Measurements from ENCODE around the gene PLCG2. TPM values are rescaled to one million over a fixed set of nuclear protein-coding genes. Genes with fewer than 3 reads are reported as not detected.

PLCG2 gene
- total and polyA plus RNA-seq, 2 of the 8 experiments (the other 6 are each of a cell fraction or from before 2014, with no cell fraction given), result 6.1 to 6.9 TPM

DNA sequence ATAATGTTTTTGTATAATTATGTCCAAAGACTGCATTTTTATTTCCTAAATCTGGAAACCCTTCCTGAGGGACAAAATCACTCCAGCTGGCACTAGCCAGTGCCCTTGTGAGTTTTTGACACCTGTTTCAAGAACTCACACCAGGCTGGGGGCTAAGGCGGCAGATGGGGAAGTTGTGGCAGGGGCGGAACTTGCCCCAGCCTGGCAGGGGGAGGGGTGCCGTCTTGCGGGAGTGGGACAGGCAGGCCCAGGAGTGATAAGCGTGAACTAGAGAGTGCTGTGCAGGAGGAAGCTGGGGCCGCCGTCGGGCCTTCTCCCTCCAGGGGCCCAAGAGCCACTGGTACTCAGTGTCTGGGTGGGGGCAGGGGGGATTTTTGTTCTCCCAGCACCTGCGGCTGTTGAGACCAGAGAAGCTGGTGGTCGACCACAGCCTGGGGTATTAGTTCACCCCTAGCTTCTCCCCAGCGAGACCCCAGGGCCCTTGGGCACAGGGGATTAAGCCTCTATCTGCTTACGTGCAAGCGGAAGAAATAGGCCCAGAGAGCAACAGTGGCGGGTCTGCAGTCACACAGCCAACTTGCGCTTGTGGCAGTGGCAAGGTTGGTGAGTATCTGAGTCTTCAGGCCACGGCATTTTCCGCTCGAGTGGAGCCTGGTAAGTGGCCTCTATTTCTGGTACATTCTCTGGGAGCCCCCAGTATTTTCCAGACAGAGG, 40.2 kb upstream of the PLCG2 start (continued):
- TF ChIP-seq RBBP5 (IDR thresholded peaks at IDR 0.05; ENCODE audit: borderline replicate concordance, low read depth, low read length), result no peak
- TF ChIP-seq, protein P1, sequence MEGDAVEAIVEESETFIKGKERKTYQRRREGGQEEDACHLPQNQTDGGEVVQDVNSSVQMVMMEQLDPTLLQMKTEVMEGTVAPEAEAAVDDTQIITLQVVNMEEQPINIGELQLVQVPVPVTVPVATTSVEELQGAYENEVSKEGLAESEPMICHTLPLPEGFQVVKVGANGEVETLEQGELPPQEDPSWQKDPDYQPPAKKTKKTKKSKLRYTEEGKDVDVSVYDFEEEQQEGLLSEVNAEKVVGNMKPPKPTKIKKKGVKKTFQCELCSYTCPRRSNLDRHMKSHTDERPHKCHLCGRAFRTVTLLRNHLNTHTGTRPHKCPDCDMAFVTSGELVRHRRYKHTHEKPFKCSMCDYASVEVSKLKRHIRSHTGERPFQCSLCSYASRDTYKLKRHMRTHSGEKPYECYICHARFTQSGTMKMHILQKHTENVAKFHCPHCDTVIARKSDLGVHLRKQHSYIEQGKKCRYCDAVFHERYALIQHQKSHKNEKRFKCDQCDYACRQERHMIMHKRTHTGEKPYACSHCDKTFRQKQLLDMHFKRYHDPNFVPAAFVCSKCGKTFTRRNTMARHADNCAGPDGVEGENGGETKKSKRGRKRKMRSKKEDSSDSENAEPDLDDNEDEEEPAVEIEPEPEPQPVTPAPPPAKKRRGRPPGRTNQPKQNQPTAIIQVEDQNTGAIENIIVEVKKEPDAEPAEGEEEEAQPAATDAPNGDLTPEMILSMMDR (IDR thresholded peaks at IDR 0.05; ENCODE audit: control extremely low read depth in 1 of 3, insufficient read depth in 1 of 3, low read depth in 1 of 3, low read length in 3 of 3), result no peak
- TF ChIP-seq, protein P2, sequence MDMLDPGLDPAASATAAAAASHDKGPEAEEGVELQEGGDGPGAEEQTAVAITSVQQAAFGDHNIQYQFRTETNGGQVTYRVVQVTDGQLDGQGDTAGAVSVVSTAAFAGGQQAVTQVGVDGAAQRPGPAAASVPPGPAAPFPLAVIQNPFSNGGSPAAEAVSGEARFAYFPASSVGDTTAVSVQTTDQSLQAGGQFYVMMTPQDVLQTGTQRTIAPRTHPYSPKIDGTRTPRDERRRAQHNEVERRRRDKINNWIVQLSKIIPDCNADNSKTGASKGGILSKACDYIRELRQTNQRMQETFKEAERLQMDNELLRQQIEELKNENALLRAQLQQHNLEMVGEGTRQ (IDR thresholded peaks at IDR 0.05; ENCODE audit: low read length), result no peak
